CD4-positive, alpha-beta T cell treated with Interferon gamma for 1 hour (primary cell): Measurements from ENCODE around the gene MTG1.

Experiments used
- DNase-seq: peaks from one replicate; pipeline ENCODE4 v3.0.0-alpha.2; 2020

Gene MTG1

GRCh38 chr10:133471300-133472109 is 77.5 kb downstream of the MTG1 start:
- DNase-seq, result no peak
